ENCODE measurements around the gene IL17F.
A peak's percentile ranks its signal among the peaks of the same experiment; 100 is the strongest.

DNA sequence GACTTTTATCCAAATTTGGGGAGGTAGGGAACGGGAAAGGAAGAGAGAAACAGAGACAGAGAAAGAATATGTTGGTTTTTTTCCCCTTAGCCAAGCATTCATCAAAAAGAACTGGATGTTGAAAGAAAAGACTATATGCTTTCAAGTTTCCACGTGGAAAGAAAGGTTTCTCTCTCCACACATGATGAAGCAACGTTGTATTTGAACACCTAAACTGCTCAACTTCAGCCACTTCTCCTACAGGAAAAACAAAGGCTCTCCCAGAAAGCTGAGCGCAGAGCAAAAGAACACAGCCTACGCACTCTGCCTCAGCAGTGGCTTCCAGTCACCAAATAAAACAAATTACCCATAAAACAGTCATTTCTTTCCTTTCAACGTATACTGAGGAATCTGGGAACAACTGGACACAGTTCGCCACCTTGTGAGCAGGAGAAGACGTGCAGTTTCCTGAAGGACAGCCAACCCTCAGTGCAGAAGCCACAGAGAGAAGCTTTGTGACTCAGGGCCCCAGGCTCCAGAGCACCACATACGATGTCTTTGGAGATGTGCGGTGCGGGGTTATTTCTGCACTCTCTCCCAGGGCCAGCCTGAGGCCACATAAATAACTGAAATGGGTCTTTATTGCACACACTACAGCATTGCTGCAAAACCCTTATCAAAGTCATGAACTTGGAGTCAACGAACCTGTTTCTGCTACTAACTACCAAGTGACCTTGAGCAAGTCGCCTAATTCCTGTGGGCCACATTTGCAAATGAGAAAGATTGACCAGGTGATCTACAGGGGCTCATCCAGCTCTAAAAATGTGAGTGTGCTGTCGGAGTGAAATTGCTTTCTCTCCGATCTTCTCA is 10.1 kb downstream of the IL17F start:
- no peak for TF ChIP-seq POLR2A (IDR thresholded peaks at IDR 0.05)
- TF ChIP-seq, protein P1, sequence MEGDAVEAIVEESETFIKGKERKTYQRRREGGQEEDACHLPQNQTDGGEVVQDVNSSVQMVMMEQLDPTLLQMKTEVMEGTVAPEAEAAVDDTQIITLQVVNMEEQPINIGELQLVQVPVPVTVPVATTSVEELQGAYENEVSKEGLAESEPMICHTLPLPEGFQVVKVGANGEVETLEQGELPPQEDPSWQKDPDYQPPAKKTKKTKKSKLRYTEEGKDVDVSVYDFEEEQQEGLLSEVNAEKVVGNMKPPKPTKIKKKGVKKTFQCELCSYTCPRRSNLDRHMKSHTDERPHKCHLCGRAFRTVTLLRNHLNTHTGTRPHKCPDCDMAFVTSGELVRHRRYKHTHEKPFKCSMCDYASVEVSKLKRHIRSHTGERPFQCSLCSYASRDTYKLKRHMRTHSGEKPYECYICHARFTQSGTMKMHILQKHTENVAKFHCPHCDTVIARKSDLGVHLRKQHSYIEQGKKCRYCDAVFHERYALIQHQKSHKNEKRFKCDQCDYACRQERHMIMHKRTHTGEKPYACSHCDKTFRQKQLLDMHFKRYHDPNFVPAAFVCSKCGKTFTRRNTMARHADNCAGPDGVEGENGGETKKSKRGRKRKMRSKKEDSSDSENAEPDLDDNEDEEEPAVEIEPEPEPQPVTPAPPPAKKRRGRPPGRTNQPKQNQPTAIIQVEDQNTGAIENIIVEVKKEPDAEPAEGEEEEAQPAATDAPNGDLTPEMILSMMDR (IDR thresholded peaks at IDR 0.05) = peak in 4 of 6 experiments; percentile 44 to 61 (median 54)

Data from thyroid gland (tissue), 4 donors.